ENCODE data around the gene OTOS. TPM values are rescaled to one million over a fixed set of nuclear protein-coding genes. Genes with fewer than 3 reads are reported as not detected.

OTOS gene
- total RNA-seq, 4 donors from 2014 or later: not detected

DNA sequence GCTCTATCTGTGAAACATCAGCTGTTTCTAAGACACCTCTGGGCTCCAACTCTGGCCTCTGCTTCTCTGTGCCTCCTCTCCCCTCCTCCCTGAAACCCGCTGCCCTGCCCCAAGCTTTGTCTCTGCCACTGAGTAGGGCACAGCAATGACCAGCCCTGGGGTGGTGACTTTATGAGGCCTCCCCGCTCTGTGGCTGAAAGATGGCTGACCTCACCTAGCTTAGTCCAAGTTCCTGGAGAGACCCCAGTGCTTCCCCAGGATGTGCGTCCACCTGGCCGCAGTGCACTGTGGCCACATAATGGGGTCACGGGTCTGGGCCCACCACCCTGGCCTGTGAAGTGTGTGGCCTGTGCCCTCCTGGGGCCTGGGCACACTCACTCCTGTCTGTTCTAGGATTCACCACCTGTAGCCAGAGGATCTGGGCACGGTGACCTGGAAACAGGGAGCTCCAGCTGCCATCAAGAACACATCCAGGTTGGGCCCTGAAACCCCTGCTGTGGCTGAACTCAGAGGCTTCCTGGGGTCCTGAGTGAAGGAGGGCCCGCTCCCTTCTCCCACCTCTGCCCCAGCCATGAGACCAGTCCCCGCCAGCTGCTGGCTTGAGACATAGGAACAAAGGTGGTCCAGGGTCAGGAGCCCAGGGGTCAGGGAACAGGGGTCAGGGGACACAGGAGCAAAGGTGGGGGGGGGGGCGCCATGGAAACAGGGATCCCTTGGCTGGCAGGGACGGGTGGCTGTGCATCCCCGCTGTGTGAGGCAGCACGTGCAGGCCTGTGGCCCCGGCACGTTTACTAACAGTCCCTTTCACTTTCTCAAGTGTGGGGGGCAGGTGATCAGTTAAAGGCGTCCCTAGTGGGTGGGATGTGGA lies 29.3 kb upstream of the OTOS start:
- TF ChIP-seq POLR2A (IDR thresholded peaks at IDR 0.05): no peak
- TF ChIP-seq, protein P1, sequence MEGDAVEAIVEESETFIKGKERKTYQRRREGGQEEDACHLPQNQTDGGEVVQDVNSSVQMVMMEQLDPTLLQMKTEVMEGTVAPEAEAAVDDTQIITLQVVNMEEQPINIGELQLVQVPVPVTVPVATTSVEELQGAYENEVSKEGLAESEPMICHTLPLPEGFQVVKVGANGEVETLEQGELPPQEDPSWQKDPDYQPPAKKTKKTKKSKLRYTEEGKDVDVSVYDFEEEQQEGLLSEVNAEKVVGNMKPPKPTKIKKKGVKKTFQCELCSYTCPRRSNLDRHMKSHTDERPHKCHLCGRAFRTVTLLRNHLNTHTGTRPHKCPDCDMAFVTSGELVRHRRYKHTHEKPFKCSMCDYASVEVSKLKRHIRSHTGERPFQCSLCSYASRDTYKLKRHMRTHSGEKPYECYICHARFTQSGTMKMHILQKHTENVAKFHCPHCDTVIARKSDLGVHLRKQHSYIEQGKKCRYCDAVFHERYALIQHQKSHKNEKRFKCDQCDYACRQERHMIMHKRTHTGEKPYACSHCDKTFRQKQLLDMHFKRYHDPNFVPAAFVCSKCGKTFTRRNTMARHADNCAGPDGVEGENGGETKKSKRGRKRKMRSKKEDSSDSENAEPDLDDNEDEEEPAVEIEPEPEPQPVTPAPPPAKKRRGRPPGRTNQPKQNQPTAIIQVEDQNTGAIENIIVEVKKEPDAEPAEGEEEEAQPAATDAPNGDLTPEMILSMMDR (IDR thresholded peaks at IDR 0.05 in 4 of 5, conservative IDR thresholded peaks at IDR 0.05 in 1 of 5): no peak
- no peaks in the 10 kb centered on the region for H3K27me3 ChIP-seq

DNA sequence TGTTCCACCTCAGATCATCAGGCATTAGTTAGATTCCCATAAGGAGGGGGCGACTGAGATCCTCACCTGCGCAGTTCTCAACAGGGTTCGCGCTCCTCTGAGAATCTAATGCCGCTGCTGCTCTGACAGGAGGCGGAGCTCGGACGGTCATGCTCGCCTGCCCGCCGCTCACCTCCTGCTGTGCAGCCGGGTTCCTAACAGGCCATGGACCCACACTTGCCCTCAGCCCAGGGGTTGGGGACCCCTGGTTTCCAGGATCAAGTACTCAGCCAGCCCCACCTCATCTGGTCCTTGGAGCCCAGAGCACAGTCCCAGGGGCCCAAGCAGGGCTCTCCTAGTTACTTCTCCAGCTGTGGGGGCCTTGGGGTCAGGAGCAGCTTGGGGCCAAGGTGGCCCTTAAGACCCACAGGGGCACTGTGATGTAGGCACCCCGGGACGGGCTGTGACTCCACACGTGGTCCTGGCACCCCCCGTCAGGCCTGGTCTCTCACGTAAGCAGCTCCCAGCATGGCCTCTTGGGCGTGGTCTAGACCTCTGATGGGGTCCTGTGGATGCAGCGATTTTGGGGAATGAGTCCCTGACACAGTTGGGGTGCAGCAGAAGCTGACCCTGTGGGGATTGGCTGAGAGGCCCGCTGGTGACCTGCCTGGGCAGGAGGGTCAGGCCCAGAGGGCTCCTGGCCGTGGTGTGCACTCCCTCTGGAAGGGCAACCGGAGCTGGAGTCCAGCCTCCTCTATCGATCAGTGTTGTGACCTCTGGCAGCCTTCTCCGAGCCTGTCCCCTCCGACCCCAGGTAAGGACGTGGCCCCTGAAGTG lies 28.3 kb upstream of the OTOS start:
- DNase-seq (no peak), ATAC-seq (no peak)
- intact Hi-C loops (cut with DNase I; ENCODE audit: low total_unique reads) (no loop called here), in situ Hi-C loops (cut with MboI; ENCODE audit: low sequenced_read_pairs in 4 of 4) (no loop called here)
- Histone ChIP-seq H3K27me3 (no peaks in the 10 kb centered on the region), H3K36me3 (no peaks in the 10 kb centered on the region), H3K4me3 (no peak overlapping the region), H3K4me1 (no peaks in the 10 kb centered on the region), H3K9me3 (no peaks in the 10 kb centered on the region), H3K27ac (no peak overlapping the region)
- no peak for TF ChIP-seq POLR2A (IDR thresholded peaks at IDR 0.05)
- TF ChIP-seq, protein P1 (IDR thresholded peaks at IDR 0.05 in 4 of 5, conservative IDR thresholded peaks at IDR 0.05 in 1 of 5): no peak

More for the DNA sequence above, 29.3 kb upstream of the OTOS start:
- Histone ChIP-seq H3K36me3 (no peaks in the 10 kb centered on the region), H3K27ac (no peak overlapping the region), H3K9me3 (no peaks in the 10 kb centered on the region), H3K4me3 (no peak overlapping the region), H3K4me1 (no peaks in the 10 kb centered on the region)
- no peak for DNase-seq
- in situ Hi-C loops (cut with MboI; ENCODE audit: low sequenced_read_pairs in 4 of 4) (no loop called here), intact Hi-C loops (cut with DNase I; ENCODE audit: low total_unique reads) (no loop called here)
- ATAC-seq: no peak

DNA sequence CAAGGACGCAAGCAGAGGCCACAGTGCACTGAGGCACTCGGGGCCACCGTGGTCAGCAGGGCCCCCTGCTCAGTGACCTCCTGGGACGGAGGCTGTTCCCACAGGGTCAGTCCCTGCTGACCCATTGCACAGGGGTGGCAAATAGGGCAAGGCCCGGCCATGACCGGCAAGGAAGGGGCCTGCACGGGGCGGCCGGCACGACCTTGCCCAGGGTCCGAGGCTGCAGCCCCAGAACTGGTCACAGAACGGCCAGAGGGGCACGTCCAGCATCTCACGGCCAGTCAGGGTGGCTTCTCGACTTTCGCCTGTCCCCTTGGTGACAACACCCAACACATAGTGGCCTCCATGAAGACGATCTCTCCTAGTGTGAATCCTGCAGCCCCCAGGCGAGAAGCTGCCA lies 27.6 kb upstream of the OTOS start:
- TF ChIP-seq, protein P1 (IDR thresholded peaks at IDR 0.05 in 4 of 5, conservative IDR thresholded peaks at IDR 0.05 in 1 of 5): no peak
- Histone ChIP-seq H3K36me3 (no peaks in the 10 kb centered on the region), H3K4me3 (no peak overlapping the region), H3K4me1 (no peaks in the 10 kb centered on the region), H3K27ac (no peak overlapping the region), H3K27me3 (no peaks in the 10 kb centered on the region), H3K9me3 (no peaks in the 10 kb centered on the region)
- no peak for ATAC-seq
- in situ Hi-C loops (cut with MboI; ENCODE audit: low sequenced_read_pairs in 4 of 4) (no loop called here), intact Hi-C loops (cut with DNase I; ENCODE audit: low total_unique reads) (no loop called here)
- DNase-seq: no peak

DNA sequence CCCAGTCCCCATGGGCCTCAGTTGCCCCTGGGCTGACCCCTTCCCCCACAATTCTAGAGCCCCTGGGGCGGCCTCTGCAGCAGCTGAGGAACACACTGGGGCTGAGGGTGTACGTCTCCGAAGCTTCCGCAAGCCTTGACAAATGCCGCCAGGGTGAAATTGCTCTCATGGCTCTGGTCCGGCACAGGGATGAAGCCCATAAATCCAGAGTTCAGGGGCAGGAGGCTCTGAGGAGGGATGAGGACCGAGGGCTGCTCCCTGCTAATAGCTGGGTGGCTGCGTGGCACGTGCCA lies 27.1 kb upstream of the OTOS start:
- H3K27ac ChIP-seq: no peak overlapping the region
- ATAC-seq (no peak), DNase-seq (no peak)
- intact Hi-C loops (cut with DNase I; ENCODE audit: low total_unique reads) (no loop called here), in situ Hi-C loops (cut with MboI; ENCODE audit: low sequenced_read_pairs in 4 of 4) (no loop called here)
- H3K27me3 ChIP-seq: no peaks in the 10 kb centered on the region
- no peak for TF ChIP-seq POLR2A (IDR thresholded peaks at IDR 0.05)
- TF ChIP-seq, protein P1 (IDR thresholded peaks at IDR 0.05 in 4 of 5, conservative IDR thresholded peaks at IDR 0.05 in 1 of 5): no peak
- no peak overlapping the region for H3K4me3 ChIP-seq
- H3K9me3 ChIP-seq: no peaks in the 10 kb centered on the region
- H3K4me1 ChIP-seq: no peaks in the 10 kb centered on the region
- H3K36me3 ChIP-seq: no peaks in the 10 kb centered on the region

Data from gastrocnemius medialis (tissue), 4 donors.